ENCODE results near the gene CHD9NB. TPM values are rescaled to one million over a fixed set of nuclear protein-coding genes. Genes with fewer than 3 reads are reported as not detected.
"Not testable (repeated sequence)": the region's sequence is repeated elsewhere in the genome, so short reads cannot be mapped to it uniquely, and the experiment has no call there.

The CHD9NB gene
- total RNA-seq, 4 donors from 2014 or later, result 1.9 to 3.0 (median 2.1) TPM

DNA sequence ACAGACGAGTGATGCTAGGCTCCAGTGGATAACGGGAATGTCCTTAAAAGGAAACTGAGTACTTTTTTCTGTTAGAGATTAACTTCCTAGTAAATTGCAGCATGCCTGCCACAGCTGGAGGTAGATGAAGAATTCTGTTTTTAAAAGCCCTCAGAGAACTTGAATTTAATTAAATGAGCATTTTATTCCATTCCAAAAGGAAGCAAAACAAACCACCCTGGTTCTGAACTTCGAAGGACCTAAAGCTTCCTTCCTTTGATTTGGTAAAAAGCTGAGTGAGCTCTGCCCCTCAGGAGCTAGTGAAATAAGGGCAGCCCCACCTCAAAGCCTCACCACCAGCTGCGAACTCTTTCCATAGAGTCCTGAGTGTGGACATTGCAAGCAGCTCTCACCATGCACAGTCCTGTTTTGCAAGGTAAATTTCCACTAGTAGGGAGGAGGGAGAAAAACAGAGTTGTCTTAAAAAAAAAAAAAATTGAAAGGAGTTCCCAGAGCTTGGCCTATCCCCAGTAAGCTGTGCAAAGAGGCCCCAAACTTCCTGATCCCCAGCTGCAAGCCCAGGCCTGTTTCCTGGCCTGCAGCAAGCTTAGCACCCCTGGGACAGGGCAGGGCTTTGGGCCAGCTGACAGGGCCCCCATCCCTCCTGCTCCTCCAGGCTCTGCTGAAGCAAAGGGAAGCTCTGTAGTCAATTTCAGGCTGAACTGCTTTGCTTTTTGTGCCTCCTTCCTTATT is 11.2 kb downstream of the CHD9NB start:
- peaks cover 31 to 92% (median 43%) of the 10 kb centered on the region in 3 donors for H3K4me1 ChIP-seq
- H3K4me3 ChIP-seq, result peak overlapping the region in 3 of 4 donors; percentile 38 to 52 (median 39)
- no peaks in the 10 kb centered on the region for H3K27me3 ChIP-seq
- 23 to 36% methylated on average over 4 of the region's 4 CpGs for WGBS, 2 donors
- H3K36me3 ChIP-seq, result no peaks in the 10 kb centered on the region
- H3K9me3 ChIP-seq, result no peaks in the 10 kb centered on the region
- no peak for DNase-seq
- intact Hi-C loops (cut with DNase I), result no loop called here
- TF ChIP-seq CTCF (IDR thresholded peaks at IDR 0.05), result no peak
- peak in 1 of 4 donors; percentile 42 for TF ChIP-seq POLR2A (IDR thresholded peaks at IDR 0.05)
- peak overlapping the region; percentile 84 to 94 (median 90) for H3K27ac ChIP-seq

- 74 to 83% methylated on average over 1 of the region's 1 CpG for WGBS, 2 donors
- Histone ChIP-seq H3K4me3 (no peak overlapping the region), H3K4me1 (peaks cover 28 to 91% (median 43%) of the 10 kb centered on the region in 3 donors), H3K27me3 (no peaks in the 10 kb centered on the region), H3K36me3 (no peaks in the 10 kb centered on the region), H3K9me3 (no peaks in the 10 kb centered on the region), H3K27ac (peak overlapping the region; percentile 84 to 94 (median 90))
- intact Hi-C loops (cut with DNase I), result no loop called here
- TF ChIP-seq CTCF (IDR thresholded peaks at IDR 0.05) (no peak), POLR2A (IDR thresholded peaks at IDR 0.05) (no peak)
- DNase-seq, result no peak
Observed at GRCh38 chr16:53040788-53041187, 11.9 kb downstream of the CHD9NB start.

DNA sequence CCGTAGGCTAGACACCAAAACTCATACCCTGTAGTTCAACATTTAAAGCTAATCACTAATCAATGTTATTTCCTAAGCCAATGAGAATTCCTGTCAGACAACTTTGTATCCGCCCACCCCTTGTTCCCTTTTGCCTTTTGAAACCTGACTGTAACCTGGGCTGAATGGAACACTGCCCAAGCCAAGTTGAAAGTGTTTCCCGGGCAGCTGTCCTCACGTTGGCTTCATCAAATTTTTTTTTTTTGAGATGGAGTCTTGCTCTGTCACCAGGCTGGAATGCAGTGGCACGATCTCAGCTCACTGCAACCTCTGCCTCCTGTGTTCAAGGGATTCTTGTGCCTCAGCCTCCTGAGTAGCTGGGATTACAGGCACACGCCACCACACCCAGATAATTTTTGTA is 16.0 kb downstream of the CHD9NB start:
- H3K4me3 ChIP-seq; H3K9me3 ChIP-seq; intact Hi-C loops (cut with DNase I); H3K27me3 ChIP-seq; DNase-seq; H3K36me3 ChIP-seq: not testable (repeated sequence)
- H3K27ac ChIP-seq, result peak overlapping the region in 2 of 4 donors; percentile 22 to 42
- peaks cover 6 to 70% (median 18%) of the 10 kb centered on the region in 3 donors for H3K4me1 ChIP-seq
- WGBS, 2 donors, result 34 to 53% methylated on average over 6 of the region's 6 CpGs

DNA sequence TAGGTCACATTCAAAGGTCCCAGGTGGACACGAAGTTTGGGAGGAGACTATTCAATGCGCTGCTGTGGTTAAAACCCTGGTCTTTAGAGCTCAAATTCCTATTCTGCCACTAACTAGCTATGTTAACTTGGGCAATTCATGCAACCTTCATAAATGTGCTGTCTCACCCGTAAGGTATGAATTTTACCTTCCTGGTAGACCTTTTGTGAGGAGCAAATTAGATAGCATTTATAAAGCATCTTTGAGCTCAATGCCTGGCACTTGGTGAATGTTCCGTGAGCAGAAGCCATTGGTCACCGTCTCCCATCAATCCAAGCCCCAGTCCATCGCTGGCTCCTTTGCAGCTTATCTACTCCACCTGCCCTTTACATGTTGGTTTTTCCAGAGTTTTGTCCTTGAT is 16.6 kb downstream of the CHD9NB start:
- no peaks in the 10 kb centered on the region for H3K36me3 ChIP-seq
- H3K4me3 ChIP-seq, result no peak overlapping the region
- no peaks in the 10 kb centered on the region for H3K27me3 ChIP-seq
- peaks cover 0 to 70% (median 11%) of the 10 kb centered on the region in 3 donors for H3K4me1 ChIP-seq
- no peak for DNase-seq
- intact Hi-C loops (cut with DNase I), result no loop called here
- 86 to 88% methylated on average over 6 of the region's 6 CpGs for WGBS, 2 donors
- no peak for TF ChIP-seq CTCF (IDR thresholded peaks at IDR 0.05)
- no peak for TF ChIP-seq POLR2A (IDR thresholded peaks at IDR 0.05)
- H3K27ac ChIP-seq, result peak overlapping the region in 2 of 4 donors; percentile 22 to 42
- H3K9me3 ChIP-seq, result no peaks in the 10 kb centered on the region

- DNase-seq, result no peak
- peaks cover 0 to 66% (median 7%) of the 10 kb centered on the region in 3 donors for H3K4me1 ChIP-seq
Observed at GRCh38 chr16:53035176-53035942, 17.3 kb downstream of the CHD9NB start.

More at GRCh38 chr16:53035176-53035942, 17.3 kb downstream of the CHD9NB start:
- intact Hi-C loops (cut with DNase I), result no loop called here
- H3K36me3 ChIP-seq, result no peaks in the 10 kb centered on the region
- H3K9me3 ChIP-seq, result no peaks in the 10 kb centered on the region
- no peak overlapping the region for H3K27ac ChIP-seq
- no peak overlapping the region for H3K4me3 ChIP-seq
- WGBS, 2 donors, result 77 to 78% methylated on average over 3 of the region's 3 CpGs
- no peaks in the 10 kb centered on the region for H3K27me3 ChIP-seq
- no peak for TF ChIP-seq POLR2A (IDR thresholded peaks at IDR 0.05)
- TF ChIP-seq CTCF (IDR thresholded peaks at IDR 0.05), result no peak
